ENCODE measurements around the gene UCK1. TPM values are rescaled to one million over a fixed set of nuclear protein-coding genes. Genes with fewer than 3 reads are reported as not detected.
"Not testable (repeated sequence)": the region's sequence is repeated elsewhere in the genome, so short reads cannot be mapped to it uniquely, and the experiment has no call there.

The UCK1 gene
- polyA plus RNA-seq, 10 donors = 19.4 to 27.5 (median 22.9) TPM

- DNase-seq = no peak
Measured at GRCh38 chr9:131555841-131556673, 25.0 kb upstream of the UCK1 start.

DNA sequence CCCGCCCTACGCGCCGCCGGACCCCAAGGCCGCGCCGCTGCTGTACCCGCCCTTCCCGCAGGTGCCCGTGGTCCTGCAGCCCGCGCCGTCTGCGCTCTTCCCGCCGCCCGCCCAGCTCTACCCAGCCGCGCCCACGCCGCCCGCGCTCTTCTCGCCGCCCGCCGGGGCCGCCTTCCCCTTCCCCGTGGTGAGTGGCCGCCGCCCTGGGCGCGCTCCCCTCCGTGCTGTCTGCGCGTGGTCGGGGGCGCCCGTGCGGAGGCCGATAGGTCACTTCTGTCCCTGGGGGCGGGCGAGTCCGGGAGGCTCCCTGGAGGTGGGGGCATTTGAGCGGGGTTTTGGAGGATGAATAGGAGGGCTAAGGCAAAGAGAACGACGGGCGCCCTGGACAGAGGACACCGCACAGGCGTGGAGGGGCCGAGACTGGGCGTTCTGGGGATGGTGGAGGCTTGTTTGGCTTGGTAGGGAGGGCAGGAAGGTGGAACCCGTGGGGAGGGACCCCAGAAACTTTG is 23.8 kb upstream of the UCK1 start:
- no peak for DNase-seq

- DNase-seq = no peak
Measured at GRCh38 chr9:131554087-131554842, 23.2 kb upstream of the UCK1 start.

DNA sequence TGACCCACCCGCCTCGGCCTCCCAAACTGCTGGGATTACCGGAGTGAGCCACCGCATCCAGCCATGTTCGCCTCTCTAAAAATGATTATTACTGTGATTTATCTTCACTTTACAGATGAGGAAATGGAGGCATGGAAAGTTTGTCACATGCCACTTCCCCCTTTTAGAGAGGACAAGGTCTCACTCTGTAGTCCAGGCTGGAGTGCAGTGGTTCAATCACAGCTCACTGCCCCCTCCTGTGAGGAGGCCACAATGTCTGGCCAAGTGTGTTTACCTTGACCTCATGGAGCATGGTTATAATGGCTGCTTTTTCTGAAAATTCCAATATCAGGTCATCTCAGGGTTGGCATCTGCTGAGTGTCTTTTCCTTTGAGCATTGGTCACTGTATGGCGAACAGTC is 21.0 kb upstream of the UCK1 start:
- DNase-seq = no peak

DNA sequence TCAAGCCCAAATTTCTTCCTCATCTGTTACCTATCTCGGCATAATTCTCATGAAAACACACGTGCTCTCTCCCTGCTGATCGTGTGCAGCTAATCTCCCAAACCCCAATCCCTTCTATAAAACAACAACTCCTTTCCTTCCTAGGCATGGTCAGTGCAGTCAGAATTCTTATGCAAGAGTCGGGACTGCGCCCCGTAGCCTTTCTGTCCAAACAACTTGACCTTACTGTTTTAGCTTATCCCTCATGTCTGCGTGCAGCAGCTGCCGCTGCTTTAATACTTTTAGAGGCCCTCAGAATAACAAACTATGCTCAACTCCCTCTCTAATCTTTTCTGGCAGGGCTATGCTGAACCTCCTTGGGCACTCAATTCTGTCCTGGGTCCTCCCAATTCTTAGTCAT is 19.4 kb upstream of the UCK1 start:
- DNase-seq = not testable (repeated sequence)

DNA sequence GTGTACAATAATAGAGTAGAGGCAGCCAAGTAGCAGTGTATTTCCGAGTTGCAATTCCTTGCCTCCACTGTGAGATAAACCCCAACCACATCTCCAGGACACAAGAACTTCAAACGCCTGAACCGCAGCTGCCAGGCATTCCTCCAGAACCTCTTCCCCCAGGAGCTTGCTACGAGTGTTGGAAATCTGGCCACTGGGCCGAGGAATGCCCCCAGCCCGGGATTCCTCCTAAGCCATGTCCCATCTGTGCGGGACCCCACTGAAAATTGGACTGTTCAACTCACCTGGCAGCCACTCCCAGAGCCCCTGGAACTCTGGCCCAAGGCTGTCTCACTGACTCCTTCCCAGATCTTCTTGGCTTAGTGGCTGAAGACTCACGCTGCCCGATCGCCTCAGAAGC is 18.1 kb upstream of the UCK1 start:
- DNase-seq = not testable (repeated sequence)

GRCh38 chr9:131546336-131547084 is 15.4 kb upstream of the UCK1 start:
- DNase-seq = peak in 1 of 3 donors; percentile 42

- DNase-seq = no peak
Measured at GRCh38 chr9:131545786-131546335, 14.8 kb upstream of the UCK1 start.

DNA sequence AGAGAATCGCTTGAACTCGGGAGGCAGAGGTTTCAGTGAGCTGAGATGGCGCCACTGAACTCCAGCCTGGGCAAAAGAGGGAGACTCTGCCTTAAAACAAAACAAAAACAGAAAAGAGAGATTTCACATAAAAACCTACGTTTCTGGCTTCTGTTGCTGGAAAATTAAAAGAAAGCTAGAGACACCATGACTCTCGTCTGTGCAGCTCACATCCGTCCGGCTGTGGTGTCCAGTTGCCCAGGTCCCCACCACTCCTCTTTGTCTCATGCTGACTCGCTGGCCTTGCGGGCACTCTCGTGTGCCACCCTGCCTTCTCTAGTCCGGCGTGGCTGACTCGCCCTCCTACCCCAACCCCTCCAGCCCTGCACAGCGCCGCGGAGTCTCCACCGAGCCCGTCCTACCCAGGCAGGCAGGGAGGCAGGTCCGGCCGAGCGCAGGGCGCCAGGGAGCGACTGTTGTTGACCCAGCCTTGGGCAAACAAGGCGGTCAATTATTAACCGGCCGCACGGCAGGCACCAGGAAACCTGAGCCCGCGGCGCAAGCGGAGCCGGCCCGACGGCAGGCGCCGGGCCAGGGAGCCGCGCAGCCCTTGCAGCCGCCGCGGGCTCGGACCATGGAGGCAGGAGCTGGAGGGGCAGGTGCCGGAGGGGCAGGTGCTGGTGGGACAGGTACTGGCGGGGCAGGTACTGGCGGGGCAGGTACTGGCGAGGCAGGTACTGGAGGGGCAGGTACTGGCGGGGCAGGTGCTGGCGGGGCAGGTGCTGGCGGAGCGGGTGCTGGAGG is 14.1 kb upstream of the UCK1 start, which contains the start of gene PRRT1B:
Gene PRRT1B, plus strand, starts transcription at position 521 of the 783 bp plus-strand sequence. Its CDS starts 93 bp downstream, at position 614.
- no peak for DNase-seq

DNA sequence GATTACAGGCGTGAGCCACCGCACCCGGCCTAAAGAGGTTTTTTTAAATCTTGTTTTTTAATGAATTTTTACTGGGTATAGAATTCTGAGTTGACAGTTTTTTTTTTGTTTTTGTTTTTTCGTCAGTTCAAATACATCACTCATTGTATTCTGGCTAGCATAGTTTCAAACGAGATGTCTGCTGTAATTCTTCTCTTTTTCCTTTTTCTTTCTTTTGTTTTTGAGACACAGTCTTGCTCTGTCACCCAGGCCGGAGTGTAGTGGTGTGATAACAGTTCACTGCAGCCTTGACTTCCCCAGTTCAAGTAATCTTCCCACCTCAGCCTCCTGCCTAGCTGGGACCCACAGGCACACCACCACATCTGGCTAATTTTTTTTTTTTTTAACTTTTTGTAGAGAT is 12.1 kb upstream of the UCK1 start:
- no peak for DNase-seq

DNA sequence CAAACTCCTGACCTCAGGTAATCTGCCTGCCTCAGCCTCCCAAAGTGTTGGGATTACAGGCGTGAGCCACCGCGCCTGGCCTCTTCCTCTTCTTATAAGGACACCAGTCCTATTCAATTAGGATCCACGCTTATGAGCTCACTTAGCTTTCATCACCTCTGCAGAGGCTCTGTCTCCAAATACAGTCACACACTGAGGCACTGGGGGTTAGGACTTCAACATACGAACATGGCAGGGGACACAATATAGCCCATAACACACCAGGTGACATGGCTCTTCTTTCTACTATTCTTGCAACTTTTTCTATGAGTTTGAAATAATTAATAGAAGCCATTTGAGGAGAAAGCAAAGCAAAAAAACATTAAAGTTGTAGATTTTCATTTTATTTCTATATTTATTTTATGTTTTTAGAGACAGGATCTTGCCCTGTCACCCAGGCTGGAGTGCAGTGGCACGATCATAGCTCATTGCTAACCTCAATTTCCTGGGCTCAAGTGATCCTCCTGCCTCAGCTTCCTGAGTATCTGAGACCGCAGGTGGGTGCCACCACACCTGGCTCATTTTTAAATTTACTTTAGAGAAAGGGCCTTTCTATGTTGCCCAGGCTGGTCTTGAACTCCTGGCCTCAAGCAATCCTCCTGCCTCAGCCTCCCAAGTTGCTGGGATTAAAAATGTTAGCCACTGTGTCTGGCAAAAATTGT is 8.3 kb upstream of the UCK1 start:
- no peak for DNase-seq

DNA sequence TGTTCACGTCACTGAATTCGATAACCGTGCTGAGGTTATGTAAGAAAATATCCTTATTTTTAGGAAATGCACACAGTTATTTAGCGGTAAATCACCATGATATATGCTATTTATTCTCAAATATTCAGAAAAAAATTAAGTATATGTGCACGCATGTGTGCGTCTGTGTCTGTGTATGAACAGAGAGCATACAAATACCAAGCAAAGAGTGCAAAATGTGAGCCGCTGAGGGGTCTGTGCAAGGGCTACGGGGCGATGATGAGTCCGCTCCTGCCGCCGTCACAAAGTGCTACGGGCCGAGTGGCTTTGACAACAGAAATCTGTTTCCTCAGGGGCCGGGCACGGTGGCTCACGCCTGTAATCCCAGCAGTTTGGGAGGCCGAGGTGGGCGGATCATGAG is 6.9 kb upstream of the UCK1 start:
- DNase-seq = no peak

GRCh38 chr9:131534721-131535237 is 3.7 kb upstream of the UCK1 start:
- no peak for DNase-seq

GRCh38 chr9:131530546-131530919 is 530 bp downstream of the UCK1 start:
- DNase-seq = peak in 2 of 3 donors; percentile 22 to 54

GRCh38 chr9:131529597-131530545 is 1.2 kb downstream of the UCK1 start:
- no peak for DNase-seq

GRCh38 chr9:131528886-131529505 is 2.1 kb downstream of the UCK1 start:
- DNase-seq = no peak

- DNase-seq = no peak
Measured at GRCh38 chr9:131528186-131528585, 2.9 kb downstream of the UCK1 start.

All from muscle of back (tissue), 11 donors.